HepG2 (cell line): ENCODE data around the gene PIEZO1. TPM values are rescaled to one million over a fixed set of nuclear protein-coding genes. Genes with fewer than 3 reads are reported as not detected.

Source experiments
- CENPT ChIP-seq: sonication (generic); formaldehyde crosslinking; IDR thresholded peaks from 2 replicates; pipeline ENCODE4 v1.8.0; 2022; ENCODE audit warnings: low read depth, mild to moderate bottlenecking, moderate library complexity, missing genetic modification reagents
- ETV6 ChIP-seq: sonication (generic); formaldehyde crosslinking; conservative IDR thresholded peaks from 2 replicates; pipeline ENCODE4 v1.4.0; 2020; ENCODE audit warnings: missing genetic modification reagents
- JARID2 ChIP-seq: sonication (generic); formaldehyde crosslinking; IDR thresholded peaks from 2 replicates; pipeline ENCODE4 v1.8.1; 2023; ENCODE audit warnings: missing genetic modification reagents, inconsistent platforms; ENCODE audit not compliant: insufficient replicate concordance
- NCOR1 ChIP-seq: fragments of 200-600 bp; sonication (generic); IDR thresholded peaks from 2 replicates; pipeline ENCODE4 v1.7.0; 2017; ENCODE audit warnings: antibody characterized with exemption, low read length, borderline replicate concordance
- NR2F1 ChIP-seq, 2 experiments: fragments of 450-650 bp in 1 of 2; formaldehyde crosslinking in 1 of 2; IDR thresholded peaks; 2 replicates each; pipeline versions ENCODE4 v1.5.0 to v1.6.1; 2016 to 2020; ENCODE audit warnings: mild to moderate bottlenecking in 1 of 2, missing compliant biosample characterization in 1 of 2, missing genetic modification reagents in 1 of 2, moderate library complexity in 1 of 2
- SMAD1 ChIP-seq: sonication (generic); formaldehyde crosslinking; IDR thresholded peaks from 2 replicates; pipeline ENCODE4 v1.4.0; 2020; ENCODE audit warnings: missing genetic modification reagents, low read depth, mild to moderate bottlenecking, borderline replicate concordance
- ZBTB38 ChIP-seq: sonication (generic); formaldehyde crosslinking; IDR thresholded peaks from 2 replicates; pipeline ENCODE4 v1.5.1; 2020; ENCODE audit warnings: mild to moderate bottlenecking, missing genetic modification reagents
- ZFP36L1 ChIP-seq: sonication (generic); formaldehyde crosslinking; IDR thresholded peaks from 2 replicates; pipeline ENCODE4 v1.8.0; 2022; ENCODE audit warnings: mild to moderate bottlenecking, missing genetic modification reagents, moderate library complexity
- ZHX1 ChIP-seq: sonication (generic); formaldehyde crosslinking; IDR thresholded peaks from 2 replicates; pipeline ENCODE4 v1.8.1; 2022; ENCODE audit warnings: low read depth, mild to moderate bottlenecking, missing genetic modification reagents
- ZNF577 ChIP-seq: sonication (generic); formaldehyde crosslinking; IDR thresholded peaks from 2 replicates; pipeline ENCODE4 v1.4.0; 2020; ENCODE audit warnings: mild to moderate bottlenecking, low read depth, missing genetic modification reagents, borderline replicate concordance
- polyA plus RNA-seq, 8 experiments: library from polyadenylated mRNA; depleted of rRNA in 3 of 8; stranded (reverse) in 7 of 8; unstranded in 1 of 8; fragments of >200 nt; fragmentation: Illumina TruSeq in 4 of 8; extraction: Trizol in 4 of 8; gene quantifications; 2 replicates each; pipeline versions ENCODE4 v1.2.1 to v1.2.3, GENCODE V29; 2011 to 2016; ENCODE audit warnings: low read depth in 4 of 8, missing spikeins in 1 of 8, mixed read lengths in 1 of 8; ENCODE audit not compliant: insufficient read depth in 1 of 8
- total RNA-seq, 5 experiments: library from RNA; depleted of rRNA; stranded (reverse); fragments of >200 nt; fragmentation: Illumina TruSeq; extraction: Trizol; gene quantifications; 2 replicates each; pipeline ENCODE4 v1.2.3, GENCODE V29; 2016; ENCODE audit warnings: low read depth in 1 of 5
- TF ChIP-seq, protein P1 (sequence below): sonication (generic); formaldehyde crosslinking; IDR thresholded peaks from one replicate; pipeline ENCODE4 v1.5.1; 2020; ENCODE audit warnings: mild to moderate bottlenecking, missing genetic modification reagents; ENCODE audit errors: not compliant biosample characterization
- TF ChIP-seq, protein P2 (sequence below): sonication (generic); formaldehyde crosslinking; IDR thresholded peaks from 2 replicates; pipeline ENCODE4 v1.4.0; 2020; ENCODE audit warnings: missing genetic modification reagents, low read depth, mild to moderate bottlenecking, borderline replicate concordance
- TF ChIP-seq, protein P3 (sequence below): sonication (generic); formaldehyde crosslinking; IDR thresholded peaks from 2 replicates; pipeline ENCODE4 v1.8.0; 2022; ENCODE audit warnings: mild to moderate bottlenecking, missing genetic modification reagents; ENCODE audit not compliant: insufficient replicate concordance
- TF ChIP-seq, protein P4 (sequence below): sonication (generic); formaldehyde crosslinking; conservative IDR thresholded peaks from 2 replicates; pipeline ENCODE4 v1.8.1; 2023; ENCODE audit warnings: missing genetic modification reagents

The PIEZO1 gene
- total and polyA plus RNA-seq, 2 of the 13 experiments (the other 11 are each of a cell fraction or from before 2014, with no cell fraction given): 67.9 to 85.0 TPM

- TF ChIP-seq, protein P1, sequence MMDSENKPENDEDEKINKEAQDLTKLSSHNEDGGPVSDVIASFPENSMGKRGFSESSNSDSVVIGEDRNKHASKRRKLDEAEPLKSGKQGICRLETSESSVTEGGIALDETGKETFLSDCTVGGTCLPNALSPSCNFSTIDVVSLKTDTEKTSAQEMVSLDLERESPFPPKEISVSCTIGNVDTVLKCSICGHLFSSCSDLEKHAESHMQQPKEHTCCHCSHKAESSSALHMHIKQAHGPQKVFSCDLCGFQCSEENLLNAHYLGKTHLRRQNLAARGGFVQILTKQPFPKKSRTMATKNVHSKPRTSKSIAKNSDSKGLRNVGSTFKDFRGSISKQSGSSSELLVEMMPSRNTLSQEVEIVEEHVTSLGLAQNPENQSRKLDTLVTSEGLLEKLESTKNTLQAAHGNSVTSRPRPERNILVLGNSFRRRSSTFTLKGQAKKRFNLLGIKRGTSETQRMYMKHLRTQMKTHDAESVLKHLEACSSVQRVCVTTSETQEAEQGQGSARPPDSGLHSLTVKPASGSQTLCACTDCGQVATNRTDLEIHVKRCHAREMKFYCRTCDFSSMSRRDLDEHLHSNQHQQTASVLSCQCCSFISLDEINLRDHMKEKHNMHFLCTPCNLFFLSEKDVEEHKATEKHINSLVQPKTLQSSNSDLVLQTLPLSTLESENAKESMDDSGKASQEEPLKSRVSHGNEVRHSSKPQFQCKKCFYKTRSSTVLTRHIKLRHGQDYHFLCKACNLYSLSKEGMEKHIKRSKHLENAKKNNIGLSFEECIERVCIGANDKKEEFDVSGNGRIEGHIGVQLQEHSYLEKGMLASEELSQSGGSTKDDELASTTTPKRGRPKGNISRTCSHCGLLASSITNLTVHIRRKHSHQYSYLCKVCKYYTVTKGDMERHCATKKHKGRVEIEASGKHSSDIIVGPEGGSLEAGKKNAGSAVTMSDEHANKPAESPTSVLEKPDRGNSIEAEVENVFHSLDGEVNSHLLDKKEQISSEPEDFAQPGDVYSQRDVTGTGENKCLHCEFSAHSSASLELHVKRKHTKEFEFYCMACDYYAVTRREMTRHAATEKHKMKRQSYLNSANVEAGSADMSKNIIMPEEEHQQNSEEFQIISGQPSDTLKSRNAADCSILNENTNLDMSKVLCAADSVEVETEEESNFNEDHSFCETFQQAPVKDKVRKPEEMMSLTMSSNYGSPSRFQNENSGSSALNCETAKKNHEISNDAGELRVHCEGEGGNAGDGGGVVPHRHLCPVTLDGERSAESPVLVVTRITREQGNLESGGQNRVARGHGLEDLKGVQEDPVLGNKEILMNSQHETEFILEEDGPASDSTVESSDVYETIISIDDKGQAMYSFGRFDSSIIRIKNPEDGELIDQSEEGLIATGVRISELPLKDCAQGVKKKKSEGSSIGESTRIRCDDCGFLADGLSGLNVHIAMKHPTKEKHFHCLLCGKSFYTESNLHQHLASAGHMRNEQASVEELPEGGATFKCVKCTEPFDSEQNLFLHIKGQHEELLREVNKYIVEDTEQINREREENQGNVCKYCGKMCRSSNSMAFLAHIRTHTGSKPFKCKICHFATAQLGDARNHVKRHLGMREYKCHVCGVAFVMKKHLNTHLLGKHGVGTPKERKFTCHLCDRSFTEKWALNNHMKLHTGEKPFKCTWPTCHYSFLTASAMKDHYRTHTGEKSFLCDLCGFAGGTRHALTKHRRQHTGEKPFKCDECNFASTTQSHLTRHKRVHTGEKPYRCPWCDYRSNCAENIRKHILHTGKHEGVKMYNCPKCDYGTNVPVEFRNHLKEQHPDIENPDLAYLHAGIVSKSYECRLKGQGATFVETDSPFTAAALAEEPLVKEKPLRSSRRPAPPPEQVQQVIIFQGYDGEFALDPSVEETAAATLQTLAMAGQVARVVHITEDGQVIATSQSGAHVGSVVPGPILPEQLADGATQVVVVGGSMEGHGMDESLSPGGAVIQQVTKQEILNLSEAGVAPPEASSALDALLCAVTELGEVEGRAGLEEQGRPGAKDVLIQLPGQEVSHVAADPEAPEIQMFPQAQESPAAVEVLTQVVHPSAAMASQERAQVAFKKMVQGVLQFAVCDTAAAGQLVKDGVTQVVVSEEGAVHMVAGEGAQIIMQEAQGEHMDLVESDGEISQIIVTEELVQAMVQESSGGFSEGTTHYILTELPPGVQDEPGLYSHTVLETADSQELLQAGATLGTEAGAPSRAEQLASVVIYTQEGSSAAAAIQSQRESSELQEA (CRISPR knock-in tag): no peak
- TF ChIP-seq ZFP36L1 (CRISPR knock-in tag): no peak
- TF ChIP-seq NR2F1 (CRISPR knock-in tag; IDR thresholded peaks at IDR 0.05): no peak
- TF ChIP-seq, protein P2, sequence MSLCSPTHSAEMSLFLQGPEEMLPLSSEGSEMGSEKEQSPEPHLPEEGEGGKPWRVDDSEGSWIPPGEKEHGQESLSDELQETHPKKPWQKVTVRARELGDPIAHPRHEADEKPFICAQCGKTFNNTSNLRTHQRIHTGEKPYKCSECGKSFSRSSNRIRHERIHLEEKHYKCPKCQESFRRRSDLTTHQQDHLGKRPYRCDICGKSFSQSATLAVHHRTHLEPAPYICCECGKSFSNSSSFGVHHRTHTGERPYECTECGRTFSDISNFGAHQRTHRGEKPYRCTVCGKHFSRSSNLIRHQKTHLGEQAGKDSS (CRISPR knock-in tag): 0 out of 2 replicates have a peak, but pooled peaks have one; percentile 8
- peak; percentile 46; the same call in 1 of the 2 replicates for TF ChIP-seq ZHX1 (CRISPR knock-in tag)
- TF ChIP-seq ZNF577 (CRISPR knock-in tag): no peak
- no peak for TF ChIP-seq JARID2 (CRISPR knock-in tag)
- TF ChIP-seq NCOR1: no peak
- no peak for TF ChIP-seq SMAD1 (CRISPR knock-in tag)
- TF ChIP-seq, protein P3, sequence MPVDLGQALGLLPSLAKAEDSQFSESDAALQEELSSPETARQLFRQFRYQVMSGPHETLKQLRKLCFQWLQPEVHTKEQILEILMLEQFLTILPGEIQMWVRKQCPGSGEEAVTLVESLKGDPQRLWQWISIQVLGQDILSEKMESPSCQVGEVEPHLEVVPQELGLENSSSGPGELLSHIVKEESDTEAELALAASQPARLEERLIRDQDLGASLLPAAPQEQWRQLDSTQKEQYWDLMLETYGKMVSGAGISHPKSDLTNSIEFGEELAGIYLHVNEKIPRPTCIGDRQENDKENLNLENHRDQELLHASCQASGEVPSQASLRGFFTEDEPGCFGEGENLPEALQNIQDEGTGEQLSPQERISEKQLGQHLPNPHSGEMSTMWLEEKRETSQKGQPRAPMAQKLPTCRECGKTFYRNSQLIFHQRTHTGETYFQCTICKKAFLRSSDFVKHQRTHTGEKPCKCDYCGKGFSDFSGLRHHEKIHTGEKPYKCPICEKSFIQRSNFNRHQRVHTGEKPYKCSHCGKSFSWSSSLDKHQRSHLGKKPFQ (CRISPR knock-in tag): no peak
- TF ChIP-seq CENPT (CRISPR knock-in tag): 0 out of 2 replicates have a peak, but pooled peaks have one; percentile 55
- TF ChIP-seq ETV6 (CRISPR knock-in tag): no peak
- TF ChIP-seq, protein P4, sequence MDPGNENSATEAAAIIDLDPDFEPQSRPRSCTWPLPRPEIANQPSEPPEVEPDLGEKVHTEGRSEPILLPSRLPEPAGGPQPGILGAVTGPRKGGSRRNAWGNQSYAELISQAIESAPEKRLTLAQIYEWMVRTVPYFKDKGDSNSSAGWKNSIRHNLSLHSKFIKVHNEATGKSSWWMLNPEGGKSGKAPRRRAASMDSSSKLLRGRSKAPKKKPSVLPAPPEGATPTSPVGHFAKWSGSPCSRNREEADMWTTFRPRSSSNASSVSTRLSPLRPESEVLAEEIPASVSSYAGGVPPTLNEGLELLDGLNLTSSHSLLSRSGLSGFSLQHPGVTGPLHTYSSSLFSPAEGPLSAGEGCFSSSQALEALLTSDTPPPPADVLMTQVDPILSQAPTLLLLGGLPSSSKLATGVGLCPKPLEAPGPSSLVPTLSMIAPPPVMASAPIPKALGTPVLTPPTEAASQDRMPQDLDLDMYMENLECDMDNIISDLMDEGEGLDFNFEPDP (CRISPR knock-in tag): no peak
- peak; percentile 93 for TF ChIP-seq ZBTB38 (CRISPR knock-in tag)
Measured at GRCh38 chr16:88700322-88700635, 84.7 kb downstream of the PIEZO1 start (continued).
